Mesendoderm (in vitro differentiated cells): ENCODE measurements around the gene SLA2.

Experiments
- DNase-seq: peaks from one replicate; pipeline ENCODE4 v3.0.0; 2013
- H2AK5ac ChIP-seq: 2 replicates; pipeline ENCODE4 v1.6.1; 2013; ENCODE audit warnings: low read length, inconsistent platforms
- H2BK120ac ChIP-seq: 2 replicates; pipeline ENCODE4 v1.6.1; 2013; ENCODE audit warnings: low read depth, mild to moderate bottlenecking, low read length, moderate library complexity, mixed read lengths
- H2BK15ac ChIP-seq: replicated peaks from 2 replicates; pipeline ENCODE4 v1.6.1; 2013; ENCODE audit warnings: low read depth, mild to moderate bottlenecking, moderate library complexity
- H2BK5ac ChIP-seq: 2 replicates; pipeline ENCODE4 v1.6.1; 2013; ENCODE audit warnings: low read length, inconsistent platforms
- H3K18ac ChIP-seq: 2 replicates; pipeline ENCODE4 v1.6.1; 2013; ENCODE audit warnings: mild to moderate bottlenecking, low read length, mixed read lengths
- H3K23ac ChIP-seq: one replicate; pipeline ENCODE4 v1.6.1; 2013; ENCODE audit warnings: low read length
- H3K27ac ChIP-seq: 2 replicates; pipeline ENCODE4 v1.5.1; 2013; ENCODE audit warnings: low read depth, mild to moderate bottlenecking, inconsistent platforms, low read length, moderate library complexity
- H3K27me3 ChIP-seq: 2 replicates; pipeline ENCODE4 v1.6.1; 2013; ENCODE audit warnings: low read length, control low read depth, mild to moderate bottlenecking, inconsistent platforms; ENCODE audit not compliant: insufficient read depth, poor library complexity
- H3K36me3 ChIP-seq: 2 replicates; pipeline ENCODE4 v1.6.1; 2013; ENCODE audit warnings: low read length, inconsistent platforms; ENCODE audit not compliant: control insufficient read depth, insufficient read depth
- H3K4ac ChIP-seq: one replicate; pipeline ENCODE4 v1.6.1; 2013; ENCODE audit warnings: low read depth, mild to moderate bottlenecking, low read length, moderate library complexity
- H3K4me1 ChIP-seq: 2 replicates; pipeline ENCODE4 v1.6.1; 2013; ENCODE audit warnings: low read depth, low read length, inconsistent platforms; ENCODE audit not compliant: control insufficient read depth
- H3K4me2 ChIP-seq: 2 replicates; pipeline ENCODE4 v1.6.1; 2013; ENCODE audit warnings: low read length
- H3K4me3 ChIP-seq: 2 replicates; pipeline ENCODE4 v1.5.1; 2013; ENCODE audit warnings: mild to moderate bottlenecking, low read length
- H3K56ac ChIP-seq: one replicate; pipeline ENCODE4 v1.6.1; 2013; ENCODE audit warnings: low read length
- H3K79me1 ChIP-seq: 2 replicates; pipeline ENCODE4 v1.6.1; 2013; ENCODE audit warnings: low read length, inconsistent platforms
- H3K79me2 ChIP-seq: 2 replicates; pipeline ENCODE4 v1.6.1; 2013; ENCODE audit warnings: mild to moderate bottlenecking, low read length; ENCODE audit not compliant: control insufficient read depth, insufficient read depth
- H3K9ac ChIP-seq: 2 replicates; pipeline ENCODE4 v1.6.1; 2013; ENCODE audit warnings: low read length, inconsistent platforms
- H4K5ac ChIP-seq: one replicate; pipeline ENCODE4 v1.6.1; 2013; ENCODE audit warnings: low read length
- H4K8ac ChIP-seq: one replicate; pipeline ENCODE4 v1.6.1; 2013; ENCODE audit warnings: low read depth, mild to moderate bottlenecking, control low read depth, low read length, moderate library complexity
- WGBS: extraction: QIAGEN DNeasy Blood & Tissue Kit; methylation state at CpG from one replicate; pipeline ENCODE4 v1.1.7; 2013; ENCODE audit warnings: low lambda C conversion rate, missing lambda C conversion rate; ENCODE audit not compliant: insufficient coverage; ENCODE audit errors: extremely low coverage; 5-methylcytosine and 5-hydroxymethylcytosine counted together

The SLA2 gene

DNA sequence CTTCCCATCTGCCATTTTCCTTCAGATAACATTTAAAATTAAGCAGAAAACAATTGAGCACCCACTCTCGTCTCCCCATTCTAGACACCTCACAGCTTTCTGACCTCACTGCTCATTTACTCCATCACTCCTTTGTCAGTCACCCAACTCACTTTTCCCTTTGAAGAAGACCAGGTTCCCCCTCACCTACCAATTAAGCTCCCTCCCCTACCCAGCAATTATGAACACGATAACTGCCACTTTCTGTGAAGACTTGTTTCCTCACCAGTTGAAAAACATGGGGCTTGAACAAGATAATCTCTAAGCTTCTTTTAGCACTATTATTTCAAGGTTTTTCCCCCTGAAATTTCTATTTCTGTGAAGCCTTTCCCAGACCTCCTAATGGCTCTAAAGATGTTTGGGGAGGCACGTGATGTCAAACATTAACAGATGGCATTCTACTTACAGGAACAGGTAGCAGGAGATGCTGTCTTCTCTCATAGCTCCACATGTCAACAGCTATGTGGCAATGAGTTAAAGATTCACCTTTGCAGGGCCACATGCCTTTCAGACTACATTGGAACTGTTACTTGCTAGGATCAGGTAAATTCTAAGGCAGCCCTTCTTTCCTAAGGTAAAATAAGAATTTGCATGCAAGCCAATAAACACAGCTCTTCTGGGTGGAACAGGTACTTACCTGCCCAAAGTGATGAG is 24.8 kb upstream of the SLA2 start:
- H2BK5ac ChIP-seq = no peak overlapping the region
- H2AK5ac ChIP-seq = no peak overlapping the region
- no peak overlapping the region for H3K23ac ChIP-seq
- no peak overlapping the region for H2BK120ac ChIP-seq
- H3K79me2 ChIP-seq = no peaks in the 10 kb centered on the region
- H3K4me1 ChIP-seq = no peaks in the 10 kb centered on the region
- H3K27ac ChIP-seq = no peak overlapping the region
- no peak overlapping the region for H3K4ac ChIP-seq
- DNase-seq = no peak
- no peak overlapping the region for H3K4me3 ChIP-seq
- H3K56ac ChIP-seq = no peak overlapping the region
- no peak overlapping the region for H4K5ac ChIP-seq
- H3K4me2 ChIP-seq = no peak overlapping the region
- H2BK15ac ChIP-seq = no peak overlapping the region
- H3K79me1 ChIP-seq = no peaks in the 10 kb centered on the region
- H4K8ac ChIP-seq = no peak overlapping the region
- no peaks in the 10 kb centered on the region for H3K36me3 ChIP-seq
- WGBS = no CpG with 5 or more reads among the region's 3 CpGs
- H3K27me3 ChIP-seq = no peaks in the 10 kb centered on the region
- H3K18ac ChIP-seq = no peak overlapping the region
- no peak overlapping the region for H3K9ac ChIP-seq

- no peak overlapping the region for H3K4me2 ChIP-seq
- H3K27me3 ChIP-seq = no peaks in the 10 kb centered on the region
- H2BK5ac ChIP-seq = no peak overlapping the region
- no peak overlapping the region for H3K18ac ChIP-seq
- no peaks in the 10 kb centered on the region for H3K79me2 ChIP-seq
- no peak overlapping the region for H4K8ac ChIP-seq
- no peak overlapping the region for H3K23ac ChIP-seq
- H2AK5ac ChIP-seq = no peak overlapping the region
- no peak overlapping the region for H3K4me3 ChIP-seq
- no peaks in the 10 kb centered on the region for H3K36me3 ChIP-seq
- no peak overlapping the region for H2BK15ac ChIP-seq
- DNase-seq = peak; percentile 14
- H3K56ac ChIP-seq = no peak overlapping the region
- WGBS = no CpG with 5 or more reads among the region's 4 CpGs
- H3K27ac ChIP-seq = no peak overlapping the region
- no peak overlapping the region for H2BK120ac ChIP-seq
- H4K5ac ChIP-seq = no peak overlapping the region
- H3K79me1 ChIP-seq = no peaks in the 10 kb centered on the region
- no peak overlapping the region for H3K4ac ChIP-seq
- H3K9ac ChIP-seq = no peak overlapping the region
- no peaks in the 10 kb centered on the region for H3K4me1 ChIP-seq
Observed at GRCh38 chr20:36666181-36666740, 20.3 kb upstream of the SLA2 start.

GRCh38 chr20:36663031-36663430 is 17.0 kb upstream of the SLA2 start:
- H3K36me3 ChIP-seq = no peaks in the 10 kb centered on the region
- H3K79me2 ChIP-seq = no peaks in the 10 kb centered on the region
- no CpG with 5 or more reads among the region's 2 CpGs for WGBS
- no peak overlapping the region for H2BK5ac ChIP-seq
- no peak for DNase-seq
- no peak overlapping the region for H3K4me3 ChIP-seq
- H3K18ac ChIP-seq = no peak overlapping the region
- no peaks in the 10 kb centered on the region for H3K4me1 ChIP-seq
- H4K8ac ChIP-seq = no peak overlapping the region
- no peak overlapping the region for H3K27ac ChIP-seq
- H2AK5ac ChIP-seq = no peak overlapping the region
- H3K4me2 ChIP-seq = no peak overlapping the region
- no peak overlapping the region for H3K56ac ChIP-seq
- no peaks in the 10 kb centered on the region for H3K79me1 ChIP-seq
- H4K5ac ChIP-seq = no peak overlapping the region
- H2BK120ac ChIP-seq = no peak overlapping the region
- no peak overlapping the region for H3K4ac ChIP-seq
- H2BK15ac ChIP-seq = no peak overlapping the region
- no peak overlapping the region for H3K9ac ChIP-seq
- H3K23ac ChIP-seq = no peak overlapping the region
- H3K27me3 ChIP-seq = no peaks in the 10 kb centered on the region

- WGBS = no CpG with 5 or more reads among the region's 3 CpGs
- Histone ChIP-seq H2BK15ac (no peak overlapping the region), H3K56ac (no peak overlapping the region), H3K4me1 (no peaks in the 10 kb centered on the region), H3K9ac (no peak overlapping the region), H2AK5ac (no peak overlapping the region), H3K4me2 (no peak overlapping the region), H2BK120ac (no peak overlapping the region), H3K27ac (no peak overlapping the region), H3K18ac (no peak overlapping the region), H4K8ac (no peak overlapping the region), H2BK5ac (no peak overlapping the region), H3K27me3 (no peaks in the 10 kb centered on the region), H3K23ac (no peak overlapping the region), H3K79me1 (no peaks in the 10 kb centered on the region), H3K36me3 (no peaks in the 10 kb centered on the region), H4K5ac (no peak overlapping the region), H3K79me2 (no peaks in the 10 kb centered on the region), H3K4ac (no peak overlapping the region), H3K4me3 (no peak overlapping the region)
- DNase-seq = no peak
Observed at GRCh38 chr20:36658300-36658699, 12.3 kb upstream of the SLA2 start.

DNA sequence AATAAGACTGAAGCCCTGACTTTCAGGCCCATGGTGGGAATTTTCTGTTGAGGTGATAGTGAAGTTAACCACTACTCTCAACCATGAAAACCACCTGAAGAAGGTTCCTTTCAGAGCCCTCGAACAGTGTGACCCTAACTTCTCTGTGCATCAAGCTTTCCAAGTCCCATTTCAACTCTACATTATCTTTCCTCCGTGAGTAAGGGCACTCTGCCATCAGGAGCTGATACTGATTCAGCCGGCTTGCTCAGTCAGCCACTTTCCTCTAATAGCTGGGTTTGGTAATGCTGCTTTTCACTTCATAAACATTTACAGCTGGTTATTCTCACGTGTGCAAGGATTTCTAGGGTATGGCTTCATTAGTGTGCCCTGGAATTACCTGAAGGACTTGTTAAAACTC is 10.7 kb upstream of the SLA2 start:
- no peak overlapping the region for H3K18ac ChIP-seq
- H3K4ac ChIP-seq = no peak overlapping the region
- H3K56ac ChIP-seq = no peak overlapping the region

GRCh38 chr20:36655004-36655403 is 9.0 kb upstream of the SLA2 start:
- H3K23ac ChIP-seq = no peak overlapping the region
- H3K4me2 ChIP-seq = no peak overlapping the region
- no peak overlapping the region for H2BK15ac ChIP-seq
- no peak overlapping the region for H3K4ac ChIP-seq
- H3K4me1 ChIP-seq = no peaks in the 10 kb centered on the region
- no peak overlapping the region for H3K4me3 ChIP-seq
- H2BK5ac ChIP-seq = no peak overlapping the region
- H3K27ac ChIP-seq = no peak overlapping the region
- H3K18ac ChIP-seq = no peak overlapping the region
- H3K27me3 ChIP-seq = no peaks in the 10 kb centered on the region
- WGBS = no CpG with 5 or more reads among the region's 3 CpGs
- no peak overlapping the region for H3K56ac ChIP-seq
- H4K5ac ChIP-seq = no peak overlapping the region
- DNase-seq = no peak
- H4K8ac ChIP-seq = no peak overlapping the region
- H2BK120ac ChIP-seq = no peak overlapping the region
- H2AK5ac ChIP-seq = no peak overlapping the region
- H3K9ac ChIP-seq = no peak overlapping the region
- H3K36me3 ChIP-seq = no peaks in the 10 kb centered on the region
- H3K79me2 ChIP-seq = no peaks in the 10 kb centered on the region
- no peaks in the 10 kb centered on the region for H3K79me1 ChIP-seq

More for the DNA sequence above, 10.7 kb upstream of the SLA2 start:
- H3K36me3 ChIP-seq = no peaks in the 10 kb centered on the region
- no peak overlapping the region for H3K4me3 ChIP-seq
- no peaks in the 10 kb centered on the region for H3K79me2 ChIP-seq
- H2BK15ac ChIP-seq = no peak overlapping the region
- H3K9ac ChIP-seq = no peak overlapping the region
- no peak overlapping the region for H2BK120ac ChIP-seq
- H4K8ac ChIP-seq = no peak overlapping the region
- H3K4me2 ChIP-seq = no peak overlapping the region
- H3K23ac ChIP-seq = no peak overlapping the region
- H3K27me3 ChIP-seq = no peaks in the 10 kb centered on the region
- no peaks in the 10 kb centered on the region for H3K4me1 ChIP-seq
- no peak overlapping the region for H2AK5ac ChIP-seq
- H2BK5ac ChIP-seq = no peak overlapping the region
- DNase-seq = no peak
- no CpG with 5 or more reads among the region's 4 CpGs for WGBS
- H4K5ac ChIP-seq = no peak overlapping the region
- no peak overlapping the region for H3K27ac ChIP-seq
- H3K79me1 ChIP-seq = no peaks in the 10 kb centered on the region
